HG02852 (cell line): Measurements from ENCODE around the gene NELL2.
"Not testable (repeated sequence)": the region's sequence is repeated elsewhere in the genome, so short reads cannot be mapped to it uniquely, and the experiment has no call there.

Source experiments
- ATAC-seq: cut with Tn5 transposase; IDR thresholded peaks from one replicate; pipeline ENCODE4 v1.9.1; 2021; ENCODE audit warnings: mild to moderate bottlenecking, moderate library complexity; ENCODE audit not compliant: unreplicated experiment

The NELL2 gene

DNA sequence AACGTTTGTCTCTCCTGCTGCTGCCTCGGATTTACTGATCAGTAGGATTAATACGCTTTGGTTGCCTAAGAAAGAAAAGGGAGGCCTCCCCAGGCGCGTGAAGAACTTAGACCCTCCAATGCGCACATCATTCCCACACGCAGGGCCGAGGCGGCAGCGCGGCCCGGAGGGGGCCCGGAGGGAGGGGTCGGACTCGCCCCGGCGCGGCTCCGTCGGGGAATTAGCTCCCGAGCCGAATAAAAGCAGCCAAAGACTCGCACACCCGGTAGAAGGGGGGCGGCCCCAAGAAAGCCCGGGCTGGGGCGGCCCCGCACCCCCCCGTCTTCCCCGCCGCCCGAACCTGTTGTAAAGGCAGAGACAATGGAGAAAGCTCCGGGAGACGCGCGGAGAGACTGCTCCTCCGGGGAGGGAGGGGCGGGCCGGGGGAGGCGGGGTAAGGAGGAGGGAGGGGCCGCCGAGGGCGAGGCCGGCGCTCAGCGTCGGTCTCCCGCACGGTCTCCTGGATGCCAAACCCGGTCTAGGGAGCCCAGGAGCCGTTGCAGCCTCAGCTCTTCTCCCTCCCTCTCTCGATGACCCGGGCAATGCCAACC is at the start of gene NELL2:
Gene NELL2, minus strand, starts transcription at position 362 of the 590 bp plus-strand sequence. CDS start 446 bp downstream, outside the sequence.
- ATAC-seq: peak; percentile 70

DNA sequence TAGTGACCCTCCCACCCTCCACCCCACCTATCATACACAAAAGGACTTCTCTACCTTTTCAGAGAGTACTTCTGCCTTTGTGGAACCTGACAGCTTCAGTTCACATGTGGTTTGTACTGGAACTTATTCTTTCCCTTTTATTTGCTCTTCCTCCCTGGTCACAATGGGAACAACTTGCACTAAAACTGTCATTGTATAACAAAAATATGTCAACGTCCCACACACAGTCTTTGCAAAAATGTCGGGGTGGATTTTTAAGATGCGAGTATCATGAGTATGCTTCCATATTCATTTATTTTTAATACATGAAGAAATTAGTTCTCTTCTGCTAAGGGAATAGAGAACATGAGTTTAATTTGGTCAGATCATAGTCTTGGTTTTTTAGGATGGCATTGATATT is 45.6 kb upstream of the NELL2 start:
- ATAC-seq: no peak

DNA sequence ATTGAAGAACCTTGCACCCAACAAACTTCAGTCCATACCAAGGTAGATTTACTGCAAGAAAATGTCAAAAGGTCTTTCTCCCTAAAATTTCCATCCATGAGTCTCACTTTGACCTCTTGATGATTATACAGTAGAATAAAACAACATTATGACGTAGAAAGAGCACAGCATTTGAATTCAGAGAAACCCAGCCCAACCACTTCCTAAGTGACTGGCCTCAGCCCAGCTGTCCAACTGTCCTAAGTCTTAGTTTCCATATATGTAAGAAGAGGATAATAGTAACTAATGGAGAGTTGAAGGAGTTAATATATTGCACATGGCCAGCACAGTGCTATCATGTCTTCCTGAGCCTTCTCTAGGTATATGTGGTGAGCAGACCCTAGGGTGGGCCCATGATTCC is 41.0 kb upstream of the NELL2 start:
- no peak for ATAC-seq

DNA sequence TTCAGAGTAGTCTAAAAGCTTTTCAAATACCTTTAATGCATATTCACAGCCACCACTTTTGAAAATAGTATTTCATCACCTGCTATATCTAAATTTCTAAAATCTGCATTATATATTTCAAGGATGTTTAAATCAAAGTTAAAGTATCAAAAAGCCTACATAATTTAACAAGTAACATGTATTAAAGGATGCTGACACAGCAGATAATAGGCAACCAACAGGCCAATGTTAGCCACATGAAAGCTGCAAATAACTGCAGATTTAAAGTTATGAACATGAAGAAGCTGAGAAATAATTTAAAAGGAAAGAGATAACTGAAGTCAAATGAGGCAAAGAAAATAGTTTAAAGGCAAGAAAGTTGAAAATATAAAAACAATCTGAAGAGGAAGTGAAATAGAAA is 39.8 kb upstream of the NELL2 start:
- no peak for ATAC-seq

DNA sequence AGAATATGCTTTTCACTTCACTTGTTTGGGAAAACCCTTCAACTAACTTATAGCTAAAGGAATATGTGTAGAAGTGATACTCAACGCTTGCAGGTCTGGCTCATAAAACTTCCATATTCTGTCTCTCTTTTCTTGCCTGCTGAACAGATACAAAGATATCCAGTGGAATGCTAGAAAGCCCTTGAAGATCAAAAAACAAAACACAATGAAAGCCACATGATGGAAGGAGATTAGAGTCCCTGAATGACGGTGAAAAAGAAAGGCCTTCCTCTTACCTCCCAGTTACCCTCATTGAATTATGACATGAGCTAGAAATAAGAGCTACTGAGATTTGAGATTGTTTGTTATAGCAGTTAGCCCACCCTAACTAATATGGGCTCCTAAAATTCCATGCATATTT is 28.2 kb upstream of the NELL2 start:
- no peak for ATAC-seq

DNA sequence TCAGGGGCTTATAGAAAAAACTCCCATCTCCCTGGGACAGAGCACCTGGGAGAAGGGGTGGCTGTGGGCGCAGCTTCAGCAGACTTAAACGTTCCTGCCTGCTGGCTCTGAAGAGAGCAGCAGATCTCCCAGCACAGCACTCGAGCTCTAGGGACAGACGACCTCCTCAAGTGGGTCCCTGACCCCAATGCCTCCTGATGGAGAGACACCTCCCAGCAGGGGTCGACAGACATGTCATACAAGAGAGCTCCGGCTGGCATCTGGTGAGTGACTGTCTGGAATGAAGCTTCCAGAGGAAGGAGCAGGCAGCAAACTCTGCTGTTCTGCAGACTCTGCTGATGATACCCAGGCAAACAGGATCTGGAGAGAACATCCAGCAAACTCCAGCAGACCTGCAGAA is 22.0 kb upstream of the NELL2 start:
- not testable (repeated sequence) for ATAC-seq

DNA sequence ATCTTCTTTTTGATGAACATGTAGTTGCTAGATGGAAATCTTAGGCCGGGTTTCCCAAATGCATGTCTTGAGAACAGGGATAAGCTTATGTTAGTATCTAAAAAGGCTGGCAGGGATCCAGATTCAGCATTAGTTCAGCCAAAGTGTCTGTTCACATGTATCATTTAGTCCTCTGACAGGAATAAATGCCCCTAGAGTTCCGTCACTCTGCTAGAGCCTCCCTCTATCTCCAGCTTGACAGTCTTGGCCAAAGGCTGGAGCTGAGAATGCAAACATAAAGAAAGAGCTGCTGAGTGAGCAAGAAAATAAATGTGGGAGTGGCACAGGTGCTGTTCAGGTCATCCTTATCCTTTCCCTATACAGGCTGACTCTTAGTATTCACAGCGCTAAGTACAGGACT is 13.8 kb upstream of the NELL2 start:
- ATAC-seq: no peak

DNA sequence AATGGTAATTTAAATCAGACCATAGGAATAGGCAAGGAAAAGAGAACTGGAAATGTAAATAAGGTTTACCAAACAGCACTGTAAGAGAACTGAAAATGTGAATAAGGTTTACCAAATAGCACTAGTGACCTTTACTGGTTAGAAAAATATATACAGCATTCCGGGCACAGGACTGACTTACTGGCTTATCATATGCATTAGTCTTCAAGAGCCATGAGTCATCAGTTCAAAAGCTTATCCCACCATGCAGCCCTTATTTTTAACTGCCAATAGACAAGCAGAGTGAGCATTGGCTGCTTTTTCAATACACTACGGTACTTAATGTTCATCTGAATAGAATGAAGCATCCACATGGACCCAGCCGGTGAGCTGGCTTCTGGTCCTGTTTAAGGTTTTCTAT is 13.0 kb upstream of the NELL2 start:
- ATAC-seq: no peak

DNA sequence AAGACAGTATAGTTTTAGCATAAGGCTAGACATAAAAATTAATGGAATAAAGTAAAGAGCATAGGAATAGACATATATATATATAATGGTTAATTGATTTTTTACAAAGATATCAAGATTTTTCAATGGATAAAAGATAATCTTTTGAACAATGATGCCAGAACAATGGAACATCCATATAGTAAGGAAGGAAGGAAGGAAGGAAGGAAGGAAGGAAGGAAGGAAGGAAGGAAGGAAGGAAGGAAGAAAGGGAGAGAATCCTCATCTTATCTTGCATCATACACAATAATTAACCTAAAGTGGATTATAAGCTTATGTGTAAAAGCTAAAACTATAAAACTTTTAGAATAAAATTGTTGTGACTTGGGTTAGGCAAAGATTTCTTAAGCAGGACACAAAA is 9.8 kb upstream of the NELL2 start:
- ATAC-seq: no peak

DNA sequence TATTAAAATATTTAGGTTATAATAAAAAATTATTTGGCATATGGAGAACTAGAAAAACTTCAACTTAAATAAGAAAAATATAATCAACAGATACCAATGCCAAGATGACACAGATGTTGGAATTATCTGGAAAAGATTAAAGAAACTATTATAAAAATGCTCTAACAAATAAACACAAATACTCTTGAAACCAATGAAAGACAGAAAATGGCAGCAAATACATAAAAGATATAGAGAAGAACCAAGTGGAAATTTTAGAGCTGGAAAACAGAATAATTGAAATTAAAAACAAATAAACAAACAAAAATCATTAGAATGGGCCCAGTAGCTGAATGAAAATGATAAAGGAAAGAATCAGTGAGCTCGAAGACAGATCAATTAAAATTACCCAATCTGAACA is 5.1 kb upstream of the NELL2 start:
- ATAC-seq: no peak

DNA sequence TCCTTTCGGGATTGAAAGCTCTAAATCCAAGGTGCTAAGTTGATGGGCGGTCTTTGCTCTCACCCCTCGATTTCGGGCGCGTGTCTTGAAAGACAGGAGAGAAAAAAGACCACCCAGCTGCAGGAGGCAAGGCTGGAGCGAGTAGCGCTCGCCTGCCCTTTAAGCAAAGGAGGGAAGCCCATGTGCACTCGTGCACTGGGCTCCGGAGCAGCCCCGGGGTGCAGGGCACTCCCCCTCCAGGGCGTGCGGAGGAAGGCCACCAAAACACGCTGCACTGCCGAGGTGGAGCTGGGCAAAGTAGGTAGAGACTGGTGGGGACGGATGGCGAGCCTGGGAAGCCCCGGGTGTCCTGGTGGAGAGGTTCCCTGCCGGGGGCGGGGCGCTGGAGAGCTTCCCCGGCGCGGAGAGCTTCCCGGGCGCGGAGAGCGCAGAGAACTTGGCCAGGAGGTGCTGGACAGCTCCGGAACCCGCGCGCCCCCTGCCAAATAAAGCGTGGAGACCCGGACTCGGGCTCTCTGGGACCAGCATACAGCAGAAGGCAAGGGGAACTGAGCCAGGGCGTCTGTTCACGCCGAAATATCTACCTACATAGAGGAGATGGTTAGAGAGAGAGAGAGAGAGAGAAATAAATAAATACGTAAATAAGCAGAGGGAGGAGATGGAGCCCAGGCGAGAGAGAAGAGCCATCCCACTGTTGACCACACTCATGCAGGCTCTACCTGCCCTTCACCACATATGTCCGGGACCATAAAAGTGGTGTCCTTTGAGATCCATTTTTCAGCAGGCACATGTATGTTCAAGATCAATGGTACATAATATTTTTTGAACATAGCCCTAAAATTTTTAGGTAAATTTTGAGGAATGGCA is 662 bp upstream of the NELL2 start:
- peak; percentile 50 for ATAC-seq

DNA sequence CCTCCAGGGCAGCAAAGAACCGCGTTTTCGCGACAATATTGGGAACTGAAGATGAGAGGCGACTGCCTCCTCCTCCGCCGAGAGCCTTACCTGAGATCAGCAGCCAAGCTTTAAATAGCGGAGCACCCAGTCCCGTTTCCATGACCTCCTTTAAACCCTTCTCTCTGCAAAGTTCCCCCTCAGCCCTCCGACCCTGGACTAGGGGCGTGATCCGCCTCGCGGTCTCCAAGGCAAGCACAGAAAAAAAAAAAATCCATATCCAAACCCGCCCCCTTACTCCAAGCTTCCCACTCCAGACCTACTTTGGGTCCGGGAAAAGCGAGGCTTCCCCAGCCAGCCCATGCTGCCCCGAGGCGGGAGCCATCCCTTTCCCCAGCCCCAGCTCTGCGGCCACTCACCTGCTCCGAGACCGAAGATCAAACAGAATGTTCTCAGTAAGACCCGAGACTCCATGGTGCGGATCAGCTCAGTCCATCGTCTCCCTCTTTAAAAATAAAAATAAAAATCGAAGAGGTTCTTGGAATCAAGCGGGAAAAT is 630 bp downstream of the NELL2 start:
- peak; percentile 24 for ATAC-seq

DNA sequence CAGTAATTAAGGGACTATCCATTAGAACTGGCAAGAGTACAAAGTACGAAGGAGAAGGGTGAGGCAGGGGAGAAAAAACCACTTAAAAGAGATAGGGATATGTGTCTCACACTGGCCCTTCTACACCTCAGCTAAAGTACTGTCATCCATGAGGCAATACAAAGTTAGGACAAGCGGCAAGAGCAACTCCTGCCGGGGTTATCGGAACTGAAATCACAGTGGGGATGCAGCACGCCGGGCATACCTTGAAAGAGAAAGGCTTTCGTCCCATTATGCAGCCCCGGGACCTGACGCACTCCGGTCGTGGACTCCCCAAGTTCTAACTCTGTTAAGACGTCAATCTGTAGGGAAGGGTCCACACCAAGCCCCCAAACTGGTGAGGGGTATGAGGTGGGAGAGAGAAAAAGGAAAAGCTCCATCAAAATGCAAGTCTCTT is 1.1 kb downstream of the NELL2 start:
- peak; percentile 29 for ATAC-seq

DNA sequence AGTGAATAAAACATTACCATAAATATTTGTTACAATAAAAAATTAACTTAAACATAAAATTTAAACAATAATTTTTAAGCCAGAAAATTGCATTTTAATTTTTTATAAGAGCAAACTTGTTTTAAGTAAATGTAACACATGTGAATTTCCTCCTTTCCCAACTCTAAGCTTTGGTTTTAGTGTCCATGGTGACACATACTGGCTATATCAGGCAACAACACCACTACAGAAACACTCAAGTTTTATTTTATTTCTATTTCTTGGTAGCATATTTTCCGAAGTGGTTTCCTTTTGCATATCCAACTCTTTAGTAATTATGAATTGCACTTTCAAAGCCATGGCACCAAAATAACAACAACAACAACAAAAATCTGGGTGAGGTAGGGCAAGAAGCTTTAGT is 2.2 kb downstream of the NELL2 start:
- no peak for ATAC-seq

DNA sequence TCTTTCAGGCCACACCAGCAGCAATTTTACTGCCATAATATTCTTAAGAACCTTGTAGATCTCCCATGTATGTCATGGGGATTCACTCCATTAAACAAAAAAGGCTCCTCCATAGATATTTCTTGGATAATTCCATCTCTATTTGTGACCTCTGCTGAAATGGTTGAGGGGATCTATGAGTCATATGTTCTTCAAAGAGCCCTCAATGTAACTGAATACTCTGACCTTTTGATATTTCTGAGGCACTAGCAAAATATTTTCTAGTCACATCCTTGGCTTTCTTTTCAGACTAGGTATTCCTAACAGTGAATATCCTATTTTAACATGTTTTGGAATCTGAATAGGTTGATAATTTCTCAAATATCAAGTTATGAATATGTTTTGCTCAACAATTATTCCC is 6.6 kb downstream of the NELL2 start:
- no peak for ATAC-seq

DNA sequence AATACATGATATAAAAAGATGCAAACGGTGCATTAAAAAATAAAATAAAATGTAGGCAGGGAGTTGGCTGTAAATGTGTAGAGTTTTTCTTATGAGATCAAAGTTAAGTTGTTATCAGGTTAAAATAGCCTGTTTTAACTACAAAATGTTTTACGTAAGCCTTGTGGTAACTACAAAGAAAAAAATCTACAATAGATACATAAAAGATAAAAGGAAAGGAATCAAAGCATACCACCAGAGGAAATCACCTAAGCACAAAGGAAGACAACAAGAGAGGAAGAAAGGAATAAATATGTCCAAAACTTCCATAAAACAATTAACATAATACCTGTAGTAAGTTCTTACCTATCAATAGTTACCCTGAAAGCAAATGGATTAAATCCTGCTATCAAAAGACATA is 12.2 kb downstream of the NELL2 start:
- ATAC-seq: no peak

DNA sequence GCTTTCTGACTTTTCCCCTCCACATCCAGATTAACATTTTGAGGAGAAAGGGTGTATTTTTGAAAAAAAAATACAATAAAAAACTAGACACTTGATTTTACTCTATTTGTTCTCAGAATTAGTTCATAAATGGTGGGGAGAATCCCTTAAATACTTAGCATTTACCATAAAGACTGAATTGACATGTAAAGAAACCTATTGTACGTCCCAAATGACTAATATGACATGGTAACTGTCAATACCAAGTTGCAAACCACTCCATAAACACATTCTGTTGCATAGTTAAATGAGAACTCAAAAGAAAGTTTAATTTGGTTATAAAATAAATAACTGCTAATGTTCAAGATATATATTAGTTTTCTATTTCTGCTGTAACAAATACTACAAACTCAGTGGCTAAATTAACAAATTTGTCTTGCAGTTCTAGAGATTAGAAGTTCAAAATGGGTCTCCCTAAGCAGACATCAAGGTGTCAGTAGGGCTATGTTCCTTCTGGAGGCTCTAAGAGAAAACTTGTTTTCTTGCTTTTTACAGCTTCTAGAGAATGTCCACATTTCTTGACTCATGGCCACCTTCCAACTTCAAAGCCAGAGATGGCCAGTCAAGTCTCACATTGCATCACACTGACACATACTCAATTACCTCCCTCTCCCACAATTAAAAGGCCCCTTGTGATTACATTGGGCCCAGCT is 16.0 kb downstream of the NELL2 start:
- ATAC-seq: no peak

DNA sequence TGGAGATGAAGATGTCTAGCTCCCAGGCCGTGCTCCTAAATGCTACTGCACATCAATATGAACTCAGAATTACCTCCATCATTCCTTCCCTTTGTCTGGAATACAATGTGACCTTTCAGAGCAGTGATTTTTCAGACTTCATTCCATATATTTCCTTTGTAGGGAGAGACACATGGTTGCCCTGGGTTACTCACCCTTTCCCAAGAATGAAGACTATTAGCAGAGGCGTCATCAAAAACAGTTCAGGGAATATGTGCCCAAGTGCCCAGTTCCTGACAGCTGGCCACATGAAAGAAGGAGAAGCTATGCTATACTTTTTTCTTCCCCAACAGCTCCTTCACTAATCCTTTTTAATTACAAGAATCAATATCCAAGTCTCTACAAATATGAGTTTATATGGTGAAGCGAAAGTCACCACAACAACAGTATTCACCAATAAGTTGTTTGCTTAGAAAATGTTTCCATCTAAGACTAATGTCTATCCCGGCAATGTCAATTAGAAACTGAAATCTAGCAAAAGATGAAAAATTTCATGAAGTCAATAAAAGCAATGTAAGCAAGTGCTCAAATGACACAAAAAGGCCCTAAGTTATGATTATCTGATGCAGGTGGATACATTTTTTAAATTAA is 17.8 kb downstream of the NELL2 start:
- ATAC-seq: no peak

DNA sequence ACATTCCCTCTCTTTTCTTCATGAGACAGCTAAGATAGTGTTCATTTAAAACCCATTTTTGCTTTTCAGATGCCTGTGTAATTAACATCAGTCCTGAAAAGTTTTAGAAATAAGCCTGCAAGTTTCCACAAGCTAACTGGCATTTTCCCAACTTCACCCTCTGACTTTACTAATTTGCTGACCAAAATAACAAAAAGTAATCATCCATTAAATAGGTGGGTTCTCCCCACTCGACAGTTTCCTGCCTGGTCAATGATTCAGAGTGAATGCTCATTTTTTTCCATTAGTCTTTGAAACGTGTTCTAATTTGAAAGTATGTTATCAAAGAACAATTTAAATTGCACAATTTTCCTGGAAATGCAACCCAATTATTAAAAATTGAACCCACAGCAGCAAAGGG is 23.6 kb downstream of the NELL2 start:
- ATAC-seq: no peak

DNA sequence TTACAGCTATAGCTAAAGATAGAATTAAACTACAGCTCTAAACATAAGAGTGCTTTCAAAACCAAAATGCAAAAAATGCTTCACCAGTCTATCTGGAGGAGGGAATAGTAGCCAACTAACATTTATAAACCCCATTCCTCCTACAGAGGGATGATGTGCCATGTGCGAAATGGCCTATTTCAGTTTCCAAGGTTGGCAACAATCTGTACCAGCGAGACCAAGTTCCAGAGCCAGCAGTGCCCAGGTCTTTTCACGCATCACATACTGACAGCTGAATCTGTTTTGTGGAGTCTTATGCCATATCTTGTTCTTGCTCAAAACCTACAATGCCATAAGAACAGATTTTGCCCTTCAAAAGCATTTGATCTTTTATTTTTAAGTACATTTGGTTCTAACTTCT is 24.5 kb downstream of the NELL2 start:
- ATAC-seq: no peak

DNA sequence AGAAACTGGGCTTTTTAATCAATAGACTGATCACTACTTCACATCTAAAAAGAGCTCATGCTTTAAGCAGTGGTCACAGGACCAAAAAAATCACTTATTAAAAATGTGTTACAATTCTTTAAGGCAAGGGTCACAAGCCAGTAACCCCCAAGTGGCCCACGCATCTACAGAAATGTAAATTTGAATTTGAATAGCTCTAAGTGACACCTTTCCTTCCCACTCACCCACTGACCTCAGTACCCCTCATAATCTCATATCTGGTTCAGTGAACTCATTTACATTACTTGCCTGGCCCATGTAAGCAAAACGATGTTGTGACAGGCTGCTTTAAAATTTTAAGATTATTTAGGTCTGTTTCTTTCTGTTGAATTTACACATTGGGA is 27.4 kb downstream of the NELL2 start:
- ATAC-seq: peak; percentile 54
